Panc1 (cell line): ENCODE results near the gene NPM1.

Experiments used
- CTCF ChIP-seq: fragments of 450-650 bp; IDR thresholded peaks from 2 replicates; pipeline ENCODE4 v1.5.1; 2017; ENCODE audit warnings: mild to moderate bottlenecking
- POLR2AphosphoS5 ChIP-seq: IDR thresholded peaks from 2 replicates; pipeline ENCODE4 v1.6.1; 2012; ENCODE audit warnings: mild to moderate bottlenecking, low read depth, low read length, moderate library complexity
- REST ChIP-seq, 2 experiments: IDR thresholded peaks; 2 replicates each; pipeline ENCODE4 v1.6.1; 2011 to 2012; ENCODE audit warnings: low read depth in 2 of 2, control low read depth in 1 of 2, low read length in 1 of 2, mild to moderate bottlenecking in 1 of 2, moderate library complexity in 1 of 2; ENCODE audit not compliant: insufficient read depth in 1 of 2
- TCF7L2 ChIP-seq: IDR thresholded peaks from 2 replicates; pipeline ENCODE4 v1.6.1; 2011; ENCODE audit warnings: mild to moderate bottlenecking, low read depth, low read length, inconsistent platforms

GRCh38 chr5:171451421-171451820 lies 63.8 kb downstream of the NPM1 start:
- TF ChIP-seq CTCF (no peak), TCF7L2 (no peak), REST (IDR thresholded peaks at IDR 0.05; ENCODE audit: insufficient read depth in 1 of 2, low read depth in 2 of 2, low read length in 1 of 2) (no peak), POLR2AphosphoS5 (no peak)
